H1 (cell line): ENCODE measurements around the gene MAGEB10.

ENCODE experiments used
- ATF3 ChIP-seq: IDR thresholded peaks from 2 replicates; pipeline ENCODE4 v1.6.1; 2011; ENCODE audit warnings: low read depth, mild to moderate bottlenecking, low read length; ENCODE audit not compliant: insufficient read depth
- CHD1 ChIP-seq: IDR thresholded peaks from 2 replicates; pipeline ENCODE4 v1.6.1; 2012; ENCODE audit warnings: low read depth, low read length, improper control_type of control experiment
- CTCF ChIP-seq, 3 experiments: IDR thresholded peaks; 1 replicate in 2 of 3; 2 replicates in 1 of 3; pipeline versions ENCODE4 v1.5.1 to v1.6.1; 2011; ENCODE audit warnings: low read length in 3 of 3, mild to moderate bottlenecking in 3 of 3, inconsistent platforms in 2 of 3, low read depth in 1 of 3, moderate library complexity in 1 of 3; ENCODE audit not compliant: insufficient read depth in 1 of 3; ENCODE audit errors: control extremely low read depth in 1 of 3
- EP300 ChIP-seq, 2 experiments: IDR thresholded peaks; 1 replicate in 1 of 2; 2 replicates in 1 of 2; pipeline ENCODE4 v1.6.1; 2011 to 2012; ENCODE audit warnings: low read depth in 2 of 2, low read length in 2 of 2, mild to moderate bottlenecking in 2 of 2, borderline replicate concordance in 1 of 2, inconsistent platforms in 1 of 2, moderate library complexity in 1 of 2
- EZH2 ChIP-seq: fragments of 200-600 bp; sonication (generic); IDR thresholded peaks from 2 replicates; pipeline ENCODE4 v1.7.1; 2012; ENCODE audit warnings: low read depth, mild to moderate bottlenecking, moderate library complexity, low read length, inconsistent platforms; ENCODE audit not compliant: severe bottlenecking
- HDAC6 ChIP-seq: IDR thresholded peaks from one replicate; pipeline ENCODE4 v1.7.1; 2012; ENCODE audit warnings: low read depth, mild to moderate bottlenecking, inconsistent platforms, low read length, moderate library complexity
- MAFK ChIP-seq: IDR thresholded peaks from 2 replicates; pipeline ENCODE4 v1.6.1; 2012; ENCODE audit warnings: low read depth, mild to moderate bottlenecking, improper control_type of control experiment, low read length
- PHF8 ChIP-seq: fragments of 200-600 bp; sonication (generic); conservative IDR thresholded peaks from 2 replicates; pipeline ENCODE4 v1.7.1; 2012; ENCODE audit warnings: low read depth, mild to moderate bottlenecking, inconsistent platforms, low read length, moderate library complexity
- POLR2A ChIP-seq, 2 experiments: IDR thresholded peaks; 1 replicate in 1 of 2; 2 replicates in 1 of 2; pipeline ENCODE4 v1.6.1; 2011; ENCODE audit warnings: low read depth in 2 of 2, low read length in 2 of 2, mild to moderate bottlenecking in 2 of 2; ENCODE audit errors: control extremely low read depth in 1 of 2
- POLR2AphosphoS5 ChIP-seq: IDR thresholded peaks from 2 replicates; pipeline ENCODE4 v1.6.1; 2011; ENCODE audit warnings: low read depth, low read length
- TCF12 ChIP-seq: IDR thresholded peaks from 2 replicates; pipeline ENCODE4 v1.6.1; 2011; ENCODE audit warnings: low read depth, mild to moderate bottlenecking, low read length
- ZNF274 ChIP-seq: IDR thresholded peaks from 2 replicates; pipeline ENCODE4 v1.7.0; 2012; ENCODE audit warnings: low read length, borderline replicate concordance; ENCODE audit errors: extremely low read depth

- no peak for TF ChIP-seq EZH2
- TF ChIP-seq POLR2A (IDR thresholded peaks at IDR 0.05; ENCODE audit: control extremely low read depth in 1 of 2, low read depth in 2 of 2, low read length in 2 of 2), result no peak
- no peak for TF ChIP-seq HDAC6
- TF ChIP-seq ZNF274, result no peak
- TF ChIP-seq POLR2AphosphoS5, result no peak
- TF ChIP-seq CTCF (IDR thresholded peaks at IDR 0.05; ENCODE audit: control extremely low read depth in 1 of 3, insufficient read depth in 1 of 3, low read depth in 1 of 3, low read length in 3 of 3), result no peak
- TF ChIP-seq TCF12, result no peak
- no peak for TF ChIP-seq PHF8
- no peak for TF ChIP-seq EP300 (IDR thresholded peaks at IDR 0.05; ENCODE audit: borderline replicate concordance in 1 of 2, low read depth in 2 of 2, low read length in 2 of 2)
- TF ChIP-seq ATF3, result no peak
- TF ChIP-seq MAFK, result no peak
- TF ChIP-seq CHD1, result no peak
Measured at GRCh38 chrX:27765718-27766117, 42.1 kb upstream of the MAGEB10 start.
